Measurements from ENCODE around the gene SORCS1.

DNA sequence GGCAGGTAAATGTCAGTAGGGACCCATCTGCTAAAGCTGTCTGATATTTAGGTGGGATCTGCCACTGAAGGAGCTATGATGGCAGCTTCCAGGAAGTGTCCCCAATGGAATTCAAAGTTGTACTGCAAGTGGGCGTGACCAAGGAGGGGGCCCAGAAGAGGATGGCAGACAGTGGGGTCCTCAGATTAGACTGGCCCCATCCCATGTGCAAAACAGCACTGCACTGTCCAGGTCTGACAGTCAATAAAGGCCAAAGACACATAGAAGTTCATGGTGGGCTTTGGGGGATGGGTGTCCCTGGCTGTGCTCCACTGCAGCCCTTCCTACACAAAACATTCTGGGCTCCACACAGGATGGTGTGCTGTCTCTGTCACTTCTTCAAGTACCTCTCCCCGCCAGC is 49.8 kb upstream of the SORCS1 start:
- TF ChIP-seq, protein P1, sequence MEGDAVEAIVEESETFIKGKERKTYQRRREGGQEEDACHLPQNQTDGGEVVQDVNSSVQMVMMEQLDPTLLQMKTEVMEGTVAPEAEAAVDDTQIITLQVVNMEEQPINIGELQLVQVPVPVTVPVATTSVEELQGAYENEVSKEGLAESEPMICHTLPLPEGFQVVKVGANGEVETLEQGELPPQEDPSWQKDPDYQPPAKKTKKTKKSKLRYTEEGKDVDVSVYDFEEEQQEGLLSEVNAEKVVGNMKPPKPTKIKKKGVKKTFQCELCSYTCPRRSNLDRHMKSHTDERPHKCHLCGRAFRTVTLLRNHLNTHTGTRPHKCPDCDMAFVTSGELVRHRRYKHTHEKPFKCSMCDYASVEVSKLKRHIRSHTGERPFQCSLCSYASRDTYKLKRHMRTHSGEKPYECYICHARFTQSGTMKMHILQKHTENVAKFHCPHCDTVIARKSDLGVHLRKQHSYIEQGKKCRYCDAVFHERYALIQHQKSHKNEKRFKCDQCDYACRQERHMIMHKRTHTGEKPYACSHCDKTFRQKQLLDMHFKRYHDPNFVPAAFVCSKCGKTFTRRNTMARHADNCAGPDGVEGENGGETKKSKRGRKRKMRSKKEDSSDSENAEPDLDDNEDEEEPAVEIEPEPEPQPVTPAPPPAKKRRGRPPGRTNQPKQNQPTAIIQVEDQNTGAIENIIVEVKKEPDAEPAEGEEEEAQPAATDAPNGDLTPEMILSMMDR (conservative IDR thresholded peaks at IDR 0.05 in 1 of 2, IDR thresholded peaks at IDR 0.05 in 1 of 2; ENCODE audit: low read depth in 1 of 2, low read length in 2 of 2): no peak
- TF ChIP-seq EZH2 (IDR thresholded peaks at IDR 0.05; ENCODE audit: low read length, missing control alignments): no peak
